ENCODE data around the gene USP11. TPM values are rescaled to one million over a fixed set of nuclear protein-coding genes. Genes with fewer than 3 reads are reported as not detected.

Gene USP11
- total RNA-seq, 4 donors from 2014 or later, result 19.8 to 66.8 (median 27.3) TPM

DNA sequence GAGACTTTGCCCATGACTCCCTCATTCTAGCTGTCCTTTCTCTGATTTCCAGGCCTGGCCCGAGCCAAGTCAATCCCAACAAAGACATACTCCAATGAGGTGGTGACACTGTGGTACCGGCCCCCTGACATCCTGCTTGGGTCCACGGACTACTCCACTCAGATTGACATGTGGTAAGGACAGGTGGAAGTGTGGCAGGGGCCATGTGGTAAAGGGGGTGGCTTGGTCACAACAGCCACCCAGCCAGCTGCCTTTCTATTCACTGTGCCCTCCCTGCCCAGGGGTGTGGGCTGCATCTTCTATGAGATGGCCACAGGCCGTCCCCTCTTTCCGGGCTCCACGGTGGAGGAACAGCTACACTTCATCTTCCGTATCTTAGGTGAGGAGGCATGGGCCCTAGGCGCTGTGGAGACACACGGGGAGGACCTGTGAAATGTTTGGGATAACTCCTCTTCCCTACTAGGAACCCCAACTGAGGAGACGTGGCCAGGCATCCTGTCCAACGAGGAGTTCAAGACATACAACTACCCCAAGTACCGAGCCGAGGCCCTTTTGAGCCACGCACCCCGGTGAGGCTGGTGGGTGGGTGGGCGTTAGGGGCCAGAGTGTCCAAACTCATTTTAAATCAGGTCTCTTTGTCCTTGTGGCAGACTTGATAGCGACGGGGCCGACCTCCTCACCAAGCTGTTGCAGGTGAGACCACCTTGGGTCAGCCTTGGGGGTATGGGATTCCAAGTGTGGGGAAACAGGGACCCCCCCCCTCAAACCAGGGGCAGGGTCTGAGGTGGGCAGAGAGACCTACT lies 6.1 kb upstream of the USP11 start:
- Histone ChIP-seq H3K36me3 (peaks cover 0 to 53% (median 0%) of the 10 kb centered on the region in 3 donors), H3K27me3 (no peaks in the 10 kb centered on the region)
- TF ChIP-seq POLR2A (IDR thresholded peaks at IDR 0.05), result no peak
- TF ChIP-seq, protein P1, sequence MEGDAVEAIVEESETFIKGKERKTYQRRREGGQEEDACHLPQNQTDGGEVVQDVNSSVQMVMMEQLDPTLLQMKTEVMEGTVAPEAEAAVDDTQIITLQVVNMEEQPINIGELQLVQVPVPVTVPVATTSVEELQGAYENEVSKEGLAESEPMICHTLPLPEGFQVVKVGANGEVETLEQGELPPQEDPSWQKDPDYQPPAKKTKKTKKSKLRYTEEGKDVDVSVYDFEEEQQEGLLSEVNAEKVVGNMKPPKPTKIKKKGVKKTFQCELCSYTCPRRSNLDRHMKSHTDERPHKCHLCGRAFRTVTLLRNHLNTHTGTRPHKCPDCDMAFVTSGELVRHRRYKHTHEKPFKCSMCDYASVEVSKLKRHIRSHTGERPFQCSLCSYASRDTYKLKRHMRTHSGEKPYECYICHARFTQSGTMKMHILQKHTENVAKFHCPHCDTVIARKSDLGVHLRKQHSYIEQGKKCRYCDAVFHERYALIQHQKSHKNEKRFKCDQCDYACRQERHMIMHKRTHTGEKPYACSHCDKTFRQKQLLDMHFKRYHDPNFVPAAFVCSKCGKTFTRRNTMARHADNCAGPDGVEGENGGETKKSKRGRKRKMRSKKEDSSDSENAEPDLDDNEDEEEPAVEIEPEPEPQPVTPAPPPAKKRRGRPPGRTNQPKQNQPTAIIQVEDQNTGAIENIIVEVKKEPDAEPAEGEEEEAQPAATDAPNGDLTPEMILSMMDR (IDR thresholded peaks at IDR 0.05), result no peak

DNA sequence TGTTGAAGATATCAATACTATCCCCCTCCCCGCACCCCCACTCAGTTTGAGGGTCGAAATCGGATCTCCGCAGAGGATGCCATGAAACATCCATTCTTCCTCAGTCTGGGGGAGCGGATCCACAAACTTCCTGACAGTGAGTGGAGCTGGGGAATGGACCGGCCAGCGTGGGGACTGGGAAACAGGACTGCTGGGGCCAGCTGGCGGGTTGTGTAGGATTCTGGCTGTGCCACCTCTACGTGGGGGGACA lies 5.5 kb upstream of the USP11 start:
- H3K36me3 ChIP-seq, result peaks cover 0 to 53% (median 0%) of the 10 kb centered on the region in 3 donors
- peak in 1 of 3 donors; percentile 37 for DNase-seq
- H3K4me1 ChIP-seq, result no peaks in the 10 kb centered on the region
- H3K4me3 ChIP-seq, result no peak overlapping the region
- TF ChIP-seq POLR2A (IDR thresholded peaks at IDR 0.05), result no peak
- no peak overlapping the region for H3K27ac ChIP-seq
- no peaks in the 10 kb centered on the region for H3K9me3 ChIP-seq
- no peaks in the 10 kb centered on the region for H3K27me3 ChIP-seq

More for the DNA sequence above, 6.1 kb upstream of the USP11 start:
- no peak overlapping the region for H3K4me3 ChIP-seq
- no peak overlapping the region for H3K27ac ChIP-seq
- H3K9me3 ChIP-seq, result no peaks in the 10 kb centered on the region
- no peaks in the 10 kb centered on the region for H3K4me1 ChIP-seq
- DNase-seq, result no peak

DNA sequence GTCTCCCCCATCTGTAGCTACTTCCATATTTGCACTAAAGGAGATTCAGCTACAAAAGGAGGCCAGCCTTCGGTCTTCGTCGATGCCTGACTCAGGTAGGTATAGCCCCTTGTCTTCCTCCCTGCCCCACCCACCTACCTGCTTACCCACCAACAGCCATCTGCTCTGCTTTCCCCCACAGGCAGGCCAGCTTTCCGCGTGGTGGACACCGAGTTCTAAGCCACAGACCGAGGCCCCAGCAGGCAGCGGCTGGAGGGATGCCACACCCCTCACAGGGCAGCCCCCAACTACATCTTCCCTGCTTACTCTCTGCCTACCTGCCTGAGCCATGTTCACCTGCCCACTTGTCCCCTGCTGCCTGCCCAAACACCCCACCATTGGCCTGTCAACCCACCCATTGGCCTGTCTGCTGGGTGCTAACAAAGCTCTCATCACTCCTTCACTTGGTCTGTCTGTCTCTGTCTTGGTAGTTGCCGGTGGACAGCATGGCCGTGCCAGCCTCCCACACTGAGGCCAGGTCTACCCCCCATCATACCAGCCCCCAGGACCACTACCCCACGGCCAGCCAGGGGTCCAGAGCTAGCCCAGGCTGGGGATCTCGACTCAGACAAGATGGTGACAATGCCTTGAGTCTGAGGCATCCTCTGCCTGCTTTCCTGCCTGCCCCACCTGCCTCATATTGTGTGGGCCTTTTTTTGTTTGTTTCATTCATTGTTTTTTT lies 4.1 kb upstream of the USP11 start:
- no peaks in the 10 kb centered on the region for H3K27me3 ChIP-seq
- H3K4me3 ChIP-seq, result no peak overlapping the region
- H3K27ac ChIP-seq, result no peak overlapping the region
- no peak for TF ChIP-seq POLR2A (IDR thresholded peaks at IDR 0.05)
- TF ChIP-seq, protein P1 (IDR thresholded peaks at IDR 0.05), result no peak
- peaks cover 0 to 48% (median 0%) of the 10 kb centered on the region in 3 donors for H3K36me3 ChIP-seq
- H3K9me3 ChIP-seq, result no peaks in the 10 kb centered on the region
- DNase-seq, result peak in 1 of 3 donors; percentile 42
- no peaks in the 10 kb centered on the region for H3K4me1 ChIP-seq

DNA sequence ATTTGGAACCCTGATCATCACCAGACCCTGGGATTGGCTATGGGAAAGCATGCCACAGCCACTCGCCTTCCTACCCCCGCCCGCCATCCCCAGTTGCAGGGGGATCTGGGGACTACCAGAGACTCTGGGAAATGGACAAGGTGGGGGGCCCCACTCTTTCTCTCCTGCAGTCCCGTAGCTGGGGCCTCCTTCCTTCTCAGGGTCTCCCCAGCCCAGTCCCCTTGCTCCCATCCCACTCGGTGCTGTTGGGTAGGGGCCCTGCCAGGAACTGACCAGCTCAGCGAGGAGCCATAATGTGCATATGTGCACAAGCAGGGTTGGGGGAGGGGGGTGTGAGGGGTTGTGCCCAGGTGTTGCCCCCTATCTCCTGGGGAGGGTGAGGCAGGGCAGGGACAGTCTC lies 3.4 kb upstream of the USP11 start:
- no peak overlapping the region for H3K4me3 ChIP-seq
- peaks cover 0 to 41% (median 0%) of the 10 kb centered on the region in 3 donors for H3K36me3 ChIP-seq
- H3K9me3 ChIP-seq, result no peaks in the 10 kb centered on the region
- no peaks in the 10 kb centered on the region for H3K4me1 ChIP-seq
- TF ChIP-seq, protein P1 (IDR thresholded peaks at IDR 0.05), result no peak
- no peak for TF ChIP-seq POLR2A (IDR thresholded peaks at IDR 0.05)
- H3K27me3 ChIP-seq, result no peaks in the 10 kb centered on the region
- H3K27ac ChIP-seq, result no peak overlapping the region
- DNase-seq, result peak in 1 of 3 donors; percentile 42

DNA sequence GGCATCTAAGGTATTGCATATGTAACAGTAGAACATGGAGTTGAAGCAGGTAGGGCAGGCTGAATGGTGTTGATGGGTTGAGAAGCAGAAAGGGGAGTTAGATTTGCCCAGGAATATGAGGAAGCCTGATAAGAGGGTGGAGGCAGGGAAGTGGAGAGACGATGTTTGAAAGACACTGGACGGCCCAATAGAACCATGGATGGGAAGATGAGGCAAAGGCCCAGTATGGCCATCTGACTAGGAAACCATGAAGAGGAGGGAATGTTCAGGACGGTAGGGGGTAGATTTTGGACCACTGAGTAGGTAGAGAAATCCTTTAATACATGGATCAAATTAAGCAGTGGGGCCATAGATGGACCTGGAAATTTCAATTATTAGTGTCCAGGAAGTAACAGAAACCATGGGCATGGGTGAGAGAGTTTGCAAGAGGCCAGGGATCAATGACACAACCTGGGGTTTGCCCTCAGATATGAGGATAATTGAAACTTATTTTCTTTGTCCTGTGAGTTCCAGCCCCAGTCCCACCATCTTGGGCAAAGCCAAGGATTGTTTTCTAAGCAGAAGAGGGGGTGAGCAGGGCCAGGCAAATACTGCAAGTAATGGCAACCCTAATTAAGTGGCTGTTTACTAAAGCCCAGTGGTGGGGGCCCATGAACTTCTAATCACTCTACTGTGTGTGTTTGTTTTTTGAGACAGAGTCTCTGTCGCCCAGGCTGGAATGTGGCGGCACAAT lies 2.5 kb upstream of the USP11 start:
- Histone ChIP-seq H3K27me3 (no peaks in the 10 kb centered on the region), H3K9me3 (no peaks in the 10 kb centered on the region), H3K4me3 (no peak overlapping the region), H3K36me3 (peaks cover 0 to 32% (median 0%) of the 10 kb centered on the region in 3 donors), H3K27ac (no peak overlapping the region), H3K4me1 (no peaks in the 10 kb centered on the region)
- DNase-seq, result peak in 1 of 3 donors; percentile 26
- TF ChIP-seq, protein P1 (IDR thresholded peaks at IDR 0.05), result no peak
- TF ChIP-seq POLR2A (IDR thresholded peaks at IDR 0.05), result no peak
